ENCODE measurements around the gene PMFBP1. TPM values are rescaled to one million over a fixed set of nuclear protein-coding genes. Genes with fewer than 3 reads are reported as not detected.

Gene PMFBP1
- polyA plus RNA-seq, 1 donor (not counting 4 experiments of a cell fraction or from before 2014, with no cell fraction given) = 0.92 TPM

- Histone ChIP-seq H2AFZ (ENCODE audit: control insufficient read depth, low read length) (no peak overlapping the region), H3K9ac (ENCODE audit: control insufficient read depth, extremely low read depth, insufficient read depth, low read length) (no peak overlapping the region), H3K4me2 (ENCODE audit: control insufficient read depth, extremely low read depth, insufficient read depth, low read depth, low read length) (no peak overlapping the region), H3K79me2 (ENCODE audit: control insufficient read depth, insufficient read depth, low read length) (no peaks in the 10 kb centered on the region), H4K20me1 (ENCODE audit: control insufficient read depth, extremely low read depth, insufficient read depth, low read length) (no peaks in the 10 kb centered on the region), H3K9me1 (ENCODE audit: control insufficient read depth, extremely low read depth, insufficient read depth, low read length) (no peaks in the 10 kb centered on the region), H3K27me3 (ENCODE audit: control insufficient read depth, extremely low read depth, insufficient read depth, low read length) (no peaks in the 10 kb centered on the region), H3K27ac (ENCODE audit: control insufficient read depth, insufficient read depth, low read length) (no peak overlapping the region), H3K36me3 (ENCODE audit: control insufficient read depth in 2 of 2, extremely low read depth in 1 of 2, insufficient read depth in 2 of 2, low read length in 2 of 2) (no peaks in the 10 kb centered on the region), H3K4me1 (ENCODE audit: control insufficient read depth, extremely low read depth, insufficient read depth, low read length) (no peaks in the 10 kb centered on the region), H3K9me3 (ENCODE audit: control insufficient read depth, low read depth, low read length) (no peaks in the 10 kb centered on the region), H3K4me3 (ENCODE audit: control insufficient read depth in 2 of 3, extremely low read depth in 1 of 3, insufficient read depth in 2 of 3, low read depth in 1 of 3, low read length in 3 of 3) (no peak overlapping the region)
- no peak for DNase-seq (ENCODE audit: low read depth, low spot score)
- TF ChIP-seq EZH2 (IDR thresholded peaks at IDR 0.05; ENCODE audit: low read length) (no peak), CTCF (optimal IDR thresholded peaks at IDR 0.05 in 1 of 3, IDR thresholded peaks at IDR 0.05 in 1 of 3, conservative IDR thresholded peaks at IDR 0.05 in 1 of 3; ENCODE audit: extremely low read depth in 1 of 3, insufficient read depth in 2 of 3, low read length in 3 of 3) (no peak)
- dilution Hi-C loops (cut with MboI; ENCODE audit: extremely low pct_ligation_motif_present, low sequenced_read_pairs) = no loop called here
- no peak for FAIRE-seq
These were observed 49.6 kb downstream of the PMFBP1 start for GRCh38 chr16:72122308-72122707.

- H2AFZ ChIP-seq (ENCODE audit: control insufficient read depth, low read length) = no peak overlapping the region
- no peak overlapping the region for H3K4me2 ChIP-seq (ENCODE audit: control insufficient read depth, extremely low read depth, insufficient read depth, low read depth, low read length)
- H3K27me3 ChIP-seq (ENCODE audit: control insufficient read depth, extremely low read depth, insufficient read depth, low read length) = no peaks in the 10 kb centered on the region
- no peaks in the 10 kb centered on the region for H4K20me1 ChIP-seq (ENCODE audit: control insufficient read depth, extremely low read depth, insufficient read depth, low read length)
- no peaks in the 10 kb centered on the region for H3K9me3 ChIP-seq (ENCODE audit: control insufficient read depth, low read depth, low read length)
- FAIRE-seq = no peak
- H3K36me3 ChIP-seq (ENCODE audit: control insufficient read depth in 2 of 2, extremely low read depth in 1 of 2, insufficient read depth in 2 of 2, low read length in 2 of 2) = no peaks in the 10 kb centered on the region
- no peaks in the 10 kb centered on the region for H3K79me2 ChIP-seq (ENCODE audit: control insufficient read depth, insufficient read depth, low read length)
- H3K4me1 ChIP-seq (ENCODE audit: control insufficient read depth, extremely low read depth, insufficient read depth, low read length) = no peaks in the 10 kb centered on the region
- dilution Hi-C loops (cut with MboI; ENCODE audit: extremely low pct_ligation_motif_present, low sequenced_read_pairs) = no loop called here
- H3K4me3 ChIP-seq (ENCODE audit: control insufficient read depth in 2 of 3, extremely low read depth in 1 of 3, insufficient read depth in 2 of 3, low read depth in 1 of 3, low read length in 3 of 3) = no peak overlapping the region
- TF ChIP-seq CTCF (optimal IDR thresholded peaks at IDR 0.05 in 1 of 3, IDR thresholded peaks at IDR 0.05 in 1 of 3, conservative IDR thresholded peaks at IDR 0.05 in 1 of 3; ENCODE audit: extremely low read depth in 1 of 3, insufficient read depth in 2 of 3, low read length in 3 of 3) = no peak
- TF ChIP-seq EZH2 (IDR thresholded peaks at IDR 0.05; ENCODE audit: low read length) = no peak
- H3K27ac ChIP-seq (ENCODE audit: control insufficient read depth, insufficient read depth, low read length) = no peak overlapping the region
- no peaks in the 10 kb centered on the region for H3K9me1 ChIP-seq (ENCODE audit: control insufficient read depth, extremely low read depth, insufficient read depth, low read length)
- no peak overlapping the region for H3K9ac ChIP-seq (ENCODE audit: control insufficient read depth, extremely low read depth, insufficient read depth, low read length)
- DNase-seq (ENCODE audit: low read depth, low spot score) = no peak
These were observed 51.9 kb downstream of the PMFBP1 start for GRCh38 chr16:72120026-72120425.

Measured in keratinocyte (primary cell).